AG04449 (cell line): ENCODE measurements around the gene PHACTR2.
"Not testable (repeated sequence)": the region's sequence is repeated elsewhere in the genome, so short reads cannot be mapped to it uniquely, and the experiment has no call there.

Experiments used
- CTCF ChIA-PET: fragments of 350-600 bp; formaldehyde crosslinking; extraction: SDS; loops from one replicate; lab custom pipeline; 2021; ENCODE audit warnings: antibody characterized with exemption; lab: Yijun Ruan, JAX
- POLR2A ChIA-PET: fragments of 400-600, 350-600 bp; formaldehyde crosslinking; extraction: SDS; loops from one replicate; lab custom pipeline; 2020; ENCODE audit warnings: antibody characterized with exemption, inconsistent platforms; lab: Yijun Ruan, JAX
- DNase-seq: peaks from one replicate; pipeline ENCODE4 v3.0.0-alpha.2; 2010; ENCODE audit warnings: low read depth, low spot score
- H3K4me3 ChIP-seq: 2 replicates; pipeline ENCODE4 v1.5.1; 2011; ENCODE audit warnings: low read depth, mild to moderate bottlenecking, control low read depth, low read length
- CTCF ChIP-seq: IDR thresholded peaks from one replicate; pipeline ENCODE4 v1.5.1; 2011; ENCODE audit warnings: mild to moderate bottlenecking, moderate library complexity, low read length, control low read depth, inconsistent platforms; ENCODE audit not compliant: insufficient read depth; ENCODE audit errors: missing control alignments

The PHACTR2 gene

GRCh38 chr6:143782481-143782880 lies 104.7 kb downstream of the PHACTR2 start:
- no peak overlapping the region for H3K4me3 ChIP-seq
- CTCF ChIA-PET: no interaction called here
- POLR2A ChIA-PET: no interaction called here
- no peak for TF ChIP-seq CTCF
- DNase-seq: no peak

GRCh38 chr6:143783077-143783476 lies 105.3 kb downstream of the PHACTR2 start:
- ChIA-PET POLR2A (no interaction called here), CTCF (no interaction called here)
- no peak for DNase-seq
- TF ChIP-seq CTCF: no peak
- no peak overlapping the region for H3K4me3 ChIP-seq

GRCh38 chr6:143784316-143784715 lies 106.6 kb downstream of the PHACTR2 start:
- no peak overlapping the region for H3K4me3 ChIP-seq
- no peak for DNase-seq
- POLR2A ChIA-PET: no interaction called here
- no peak for TF ChIP-seq CTCF
- CTCF ChIA-PET: no interaction called here

- DNase-seq, CTCF ChIA-PET, POLR2A ChIA-PET, H3K4me3 ChIP-seq: not testable (repeated sequence)
Measured at GRCh38 chr6:143786371-143786770, 108.6 kb downstream of the PHACTR2 start.

- ChIA-PET CTCF (interaction anchor here (0.8 kb wide), 1 partner anchor 12 kb away, joined by 3 read pairs; no protein-coding TSS in a partner anchor), POLR2A (no interaction called here)
- no peak for DNase-seq
- no peak for TF ChIP-seq CTCF
- H3K4me3 ChIP-seq: no peak overlapping the region
Measured at GRCh38 chr6:143792402-143793279, 114.9 kb downstream of the PHACTR2 start.

- no peak for DNase-seq
- ChIA-PET POLR2A (no interaction called here), CTCF (no interaction called here)
- no peak overlapping the region for H3K4me3 ChIP-seq
- TF ChIP-seq CTCF: no peak
Measured at GRCh38 chr6:143793280-143793619, 115.5 kb downstream of the PHACTR2 start.

- POLR2A ChIA-PET, DNase-seq, H3K4me3 ChIP-seq, CTCF ChIA-PET: not testable (repeated sequence)
Measured at GRCh38 chr6:143796551-143796950, 118.8 kb downstream of the PHACTR2 start.

GRCh38 chr6:143798487-143798886 lies 120.7 kb downstream of the PHACTR2 start:
- POLR2A ChIA-PET, CTCF ChIA-PET, H3K4me3 ChIP-seq, DNase-seq: not testable (repeated sequence)
